Endothelial cell of umbilical vein (primary cell): ENCODE measurements around the gene CFAP141. TPM values are rescaled to one million over a fixed set of nuclear protein-coding genes. Genes with fewer than 3 reads are reported as not detected.

Source experiments
- BruUV-seq: library from RNA; stranded (reverse); fragments of 400-500 nt; replicated peaks from 2 replicates; lab custom pipeline; 2021; lab: Mats Ljungman, UMichigan
- CTCF ChIA-PET: fragments of 300-600, 350-600 bp; sonication (Branson Sonifier 250); formaldehyde crosslinking; loops from one replicate; lab custom pipeline; 2021; ENCODE audit warnings: antibody characterized with exemption, inconsistent platforms; lab: Charles Lee
- POLR2A ChIA-PET: fragments of 300-600, 350-600 bp; sonication (Branson Sonifier 250); formaldehyde crosslinking; loops from one replicate; lab custom pipeline; 2021; ENCODE audit warnings: antibody characterized with exemption, inconsistent platforms; lab: Charles Lee
- DNase-seq: peaks from one replicate; pipeline ENCODE4 v3.0.0-alpha.2; 2011; ENCODE audit warnings: low read depth, low spot score
- FAIRE-seq: peaks from 2 replicates; lab custom pipeline; 2011; peaks lifted over from hg19 to GRCh38; lab: Jason Lieb, UNC
- H2AFZ ChIP-seq: 2 replicates; pipeline ENCODE4 v1.6.0; 2012; ENCODE audit warnings: low read depth, low read length, control low read depth, inconsistent platforms
- H3K27ac ChIP-seq: 2 replicates; pipeline ENCODE4 v1.5.1; 2011; ENCODE audit warnings: low read depth, mild to moderate bottlenecking, control low read depth, low read length, moderate library complexity; ENCODE audit not compliant: insufficient read depth
- H3K27me3 ChIP-seq, 2 experiments: 2 replicates each; pipeline versions ENCODE4 v1.6.0 to v1.6.1; 2011; ENCODE audit warnings: low read length in 2 of 2, mixed read lengths in 1 of 2; ENCODE audit not compliant: control insufficient read depth in 2 of 2, insufficient read depth in 2 of 2
- H3K36me3 ChIP-seq, 2 experiments: 2 replicates in 1 of 2; 3 replicates in 1 of 2; pipeline ENCODE4 v1.5.1; 2011; ENCODE audit warnings: low read length in 2 of 2, mild to moderate bottlenecking in 1 of 2, moderate library complexity in 1 of 2; ENCODE audit not compliant: control insufficient read depth in 2 of 2, insufficient read depth in 2 of 2; ENCODE audit errors: extremely low read depth in 1 of 2
- H3K4me1 ChIP-seq: 3 replicates; pipeline ENCODE4 v1.5.1; 2011; ENCODE audit warnings: mild to moderate bottlenecking, low read length; ENCODE audit not compliant: control insufficient read depth, insufficient read depth; ENCODE audit errors: extremely low read depth
- H3K4me2 ChIP-seq: 2 replicates; pipeline ENCODE4 v1.6.1; 2011; ENCODE audit warnings: low read length, control low read depth, mixed read lengths; ENCODE audit not compliant: insufficient read depth
- H3K4me3 ChIP-seq, 3 experiments: fragments of 200-600 bp in 1 of 3; sonication (generic), shearing (Covaris generic) in 1 of 3; replicated peaks in 1 of 3; 2 replicates each; pipeline ENCODE4 v1.5.1; 2011 to 2016; ENCODE audit warnings: control low read depth in 3 of 3, low read length in 3 of 3, mild to moderate bottlenecking in 2 of 3, inconsistent platforms in 1 of 3, low read depth in 1 of 3, moderate library complexity in 1 of 3; ENCODE audit not compliant: insufficient read depth in 1 of 3
- H3K79me2 ChIP-seq: 2 replicates; pipeline ENCODE4 v1.6.0; 2012; ENCODE audit warnings: low read length, inconsistent platforms; ENCODE audit not compliant: control insufficient read depth, insufficient read depth
- H3K9ac ChIP-seq: replicated peaks from 2 replicates; pipeline ENCODE3; 2011; ENCODE audit warnings: low read length, control low read depth; ENCODE audit not compliant: insufficient read depth; ENCODE audit errors: extremely low read depth
- H3K9me1 ChIP-seq: replicated peaks from 3 replicates; pipeline ENCODE4 v1.6.0; 2011; ENCODE audit warnings: mild to moderate bottlenecking, low read length; ENCODE audit not compliant: control insufficient read depth, insufficient read depth; ENCODE audit errors: extremely low read depth
- H3K9me3 ChIP-seq: replicated peaks from 2 replicates; pipeline ENCODE4 v1.5.1; 2012; ENCODE audit warnings: low read length, inconsistent platforms; ENCODE audit not compliant: control insufficient read depth, insufficient read depth
- H4K20me1 ChIP-seq: replicated peaks from 2 replicates; pipeline ENCODE3; 2011; ENCODE audit warnings: mild to moderate bottlenecking, low read length; ENCODE audit not compliant: control insufficient read depth, insufficient read depth; ENCODE audit errors: extremely low read depth
- CTCF ChIP-seq, 2 donors: IDR thresholded peaks; 1 replicate in 1 of 2; 2 replicates in 1 of 2; pipeline ENCODE4 v1.5.1; 2011; ENCODE audit warnings: low read length in 2 of 2, mild to moderate bottlenecking in 2 of 2, moderate library complexity in 2 of 2, control low read depth in 1 of 2, inconsistent platforms in 1 of 2, low read depth in 1 of 2; ENCODE audit not compliant: insufficient read depth in 1 of 2; ENCODE audit errors: extremely low read depth in 1 of 2
- EZH2 ChIP-seq: IDR thresholded peaks from 2 replicates; pipeline ENCODE4 v1.6.1; 2012; ENCODE audit warnings: borderline replicate concordance, low read depth, mild to moderate bottlenecking, moderate library complexity, low read length, inconsistent platforms; ENCODE audit not compliant: severe bottlenecking
- FOS ChIP-seq: IDR thresholded peaks from 2 replicates; pipeline ENCODE4 v1.6.1; 2011; ENCODE audit warnings: mild to moderate bottlenecking, low read length, moderate library complexity, borderline replicate concordance; ENCODE audit not compliant: insufficient read depth
- GATA2 ChIP-seq: IDR thresholded peaks from 2 replicates; pipeline ENCODE4 v1.7.0; 2011; ENCODE audit warnings: low read depth, mild to moderate bottlenecking, moderate library complexity, mixed read lengths, low read length; ENCODE audit not compliant: insufficient read length, insufficient read depth
- JUN ChIP-seq: IDR thresholded peaks from 2 replicates; pipeline ENCODE4 v1.6.1; 2011; ENCODE audit warnings: borderline replicate concordance, low read depth; ENCODE audit not compliant: insufficient read length, insufficient read depth
- MAX ChIP-seq: IDR thresholded peaks from 2 replicates; pipeline ENCODE4 v1.6.1; 2011; ENCODE audit not compliant: insufficient read depth, insufficient read length
- MYC ChIP-seq: IDR thresholded peaks from one replicate; pipeline ENCODE4 v1.6.1; 2011; ENCODE audit warnings: mild to moderate bottlenecking, low read depth, low read length
- POLR2A ChIP-seq: IDR thresholded peaks from 2 replicates; pipeline ENCODE4 v1.6.1; 2012; ENCODE audit warnings: low read depth, mild to moderate bottlenecking, control low read depth, low read length
- POLR2AphosphoS5 ChIP-seq: IDR thresholded peaks from 2 replicates; pipeline ENCODE4 v1.6.1; 2012; ENCODE audit warnings: low read depth, mild to moderate bottlenecking, control low read depth, low read length, moderate library complexity; ENCODE audit not compliant: insufficient read depth
- dilution Hi-C: fragments of 300-500 bp; cut with MboI; formaldehyde crosslinking; loops from one replicate; pipeline ENCODE4 v1.15.0; 2019; ENCODE audit warnings: low sequenced_read_pairs; ENCODE audit not compliant: extremely low pct_ligation_motif_present
- intact Hi-C: fragments of 100-400 bp; cut with micrococcal nuclease; formaldehyde crosslinking; loops from one replicate; pipeline ENCODE4 v1.10.0; 2022
- polyA plus RNA-seq, 4 experiments: library from polyadenylated mRNA; depleted of rRNA in 3 of 4; stranded (reverse) in 3 of 4; unstranded in 1 of 4; fragments of >200 nt; gene quantifications; 2 replicates each; pipeline versions ENCODE4 v1.2.1 to v1.2.3, GENCODE V29; 2011 to 2012; ENCODE audit warnings: missing spikeins in 1 of 4
- total RNA-seq: library from RNA; stranded (reverse); gene quantifications from 2 replicates; pipeline ENCODE4 v1.2.3, GENCODE V29; 2021

Gene CFAP141
- total and polyA plus RNA-seq, 2 donors (not counting 3 experiments of a cell fraction or from before 2014, with no cell fraction given), result not detected

GRCh38 chr1:154179946-154180687, 26.0 kb downstream of the CFAP141 start:
- Histone ChIP-seq H4K20me1 (peaks cover 8% of the 10 kb centered on the region), H3K79me2 (peaks cover 78% of the 10 kb centered on the region), H3K27me3 (no peaks in the 10 kb centered on the region), H3K27ac (no peak overlapping the region), H3K4me1 (peaks cover 54% of the 10 kb centered on the region), H3K4me2 (peak overlapping the region; percentile 96), H3K36me3 (peaks cover 5 to 19% of the 10 kb centered on the region in 2 experiments), H3K4me3 (peak overlapping the region in 2 of 3 experiments; percentile 2 to 38), H2AFZ (no peak overlapping the region), H3K9me3 (no peaks in the 10 kb centered on the region), H3K9ac (peak overlapping the region; percentile 3), H3K9me1 (no peaks in the 10 kb centered on the region)
- DNase-seq (no peak), FAIRE-seq (no peak)
- TF ChIP-seq JUN (no peak), POLR2A (peak; percentile 11), GATA2 (no peak)
- no TSS peak for BruUV-seq
- CTCF ChIA-PET, result interaction anchor here (2.1 kb wide), 1 partner anchor 19 kb away, joined by 5 read pairs; no protein-coding TSS in a partner anchor
- dilution Hi-C loops (no loop called here), intact Hi-C loops (loop anchor here (5.0 kb wide), 2 partner anchors 147 to 188 kb away; partner anchors contain the start of genes ATP8B2 and RPS27)
- POLR2A ChIA-PET, result interaction anchor here (0.6 kb wide), 1 partner anchor 453 kb away, joined by 3 read pairs; the partner anchor contains the start of gene INTS3

- TF ChIP-seq FOS (no peak), CTCF (IDR thresholded peaks at IDR 0.05; ENCODE audit: extremely low read depth in 1 of 2, insufficient read depth in 1 of 2, low read depth in 1 of 2, low read length in 2 of 2) (no peak), POLR2A (no peak), POLR2AphosphoS5 (no peak), JUN (no peak), MYC (no peak), MAX (no peak), GATA2 (no peak), EZH2 (no peak)
- dilution Hi-C loops, result no loop called here
- DNase-seq (no peak), FAIRE-seq (no peak)
- H3K27me3 ChIP-seq, result no peaks in the 10 kb centered on the region
- H3K27ac ChIP-seq, result no peak overlapping the region
- H4K20me1 ChIP-seq, result peaks cover 8% of the 10 kb centered on the region
- CTCF ChIA-PET, result interaction anchor here (2.0 to 2.4 kb wide), 3 partner anchors 20 to 156 kb away, joined by 5 to 8 read pairs (median 7); no protein-coding TSS in a partner anchor
- H3K4me3 ChIP-seq, result peak overlapping the region in 1 of 3 experiments; percentile 0
- no peaks in the 10 kb centered on the region for H3K9me1 ChIP-seq
- no peak overlapping the region for H2AFZ ChIP-seq
- H3K9me3 ChIP-seq, result no peaks in the 10 kb centered on the region
- POLR2A ChIA-PET, result no interaction called here
- H3K4me2 ChIP-seq, result peak overlapping the region; percentile 96
- H3K36me3 ChIP-seq, result peaks cover 8 to 19% of the 10 kb centered on the region in 2 experiments
- no TSS peak for BruUV-seq
- peaks cover 86% of the 10 kb centered on the region for H3K79me2 ChIP-seq
- no peak overlapping the region for H3K9ac ChIP-seq
- H3K4me1 ChIP-seq, result peaks cover 54% of the 10 kb centered on the region
- intact Hi-C loops, result no loop called here
Measured at GRCh38 chr1:154178911-154179811, 27.0 kb downstream of the CFAP141 start.
